ENCODE data around the gene ITGA8.

GRCh38 chr10:15482156-15482555, 237.6 kb downstream of the ITGA8 start:
- TF ChIP-seq CTCF (IDR thresholded peaks at IDR 0.05) (no peak), POLR2A (IDR thresholded peaks at IDR 0.05) (no peak)

Measured in heart left ventricle (tissue), 13 donors.